ENCODE measurements around the gene TRIP4.
A peak's percentile ranks its signal among the peaks of the same experiment; 100 is the strongest.
"Not testable (repeated sequence)": the region's sequence is repeated elsewhere in the genome, so short reads cannot be mapped to it uniquely, and the experiment has no call there.

TRIP4 gene

DNA sequence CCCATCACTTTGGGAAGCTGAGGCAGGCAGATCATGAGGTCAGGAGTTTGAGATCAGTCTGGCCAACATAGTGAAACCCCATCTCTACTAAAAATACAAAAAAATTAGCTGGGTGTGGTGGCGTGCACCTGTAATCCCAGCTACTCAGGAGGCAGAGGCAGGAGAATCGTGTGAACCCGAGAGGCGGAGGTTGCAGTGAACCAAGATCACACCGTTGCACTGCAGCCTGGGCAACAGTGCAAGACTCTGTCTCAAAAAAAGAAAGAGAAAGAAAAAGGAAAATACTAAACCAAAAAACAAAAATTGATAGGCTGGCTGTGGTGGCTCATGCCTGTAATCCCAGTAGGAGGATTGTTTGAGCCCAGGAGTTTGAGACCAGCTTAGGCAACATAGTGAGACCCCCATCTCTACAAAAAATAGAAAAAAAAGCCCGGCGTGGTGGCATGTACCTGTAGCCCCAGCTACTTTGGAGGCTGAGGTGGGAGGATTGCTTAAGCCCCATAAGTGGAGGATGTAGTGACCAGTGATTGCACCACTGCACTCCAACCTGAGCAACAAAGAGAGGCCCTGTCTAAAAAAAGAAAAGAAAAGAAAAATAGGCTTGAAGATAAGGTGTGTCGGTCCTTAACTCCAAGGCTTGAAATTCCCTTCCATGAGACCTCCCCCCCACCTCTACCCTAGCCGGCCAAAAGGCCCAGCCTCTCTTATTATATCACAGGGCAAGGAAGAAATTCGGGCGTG, 7.3 kb upstream of the TRIP4 start:
- not testable (repeated sequence) for DNase-seq (ENCODE audit: low read depth, low spot score); H3K27ac ChIP-seq

GRCh38 chr15:64381000-64381751, 6.5 kb upstream of the TRIP4 start, which contains the start of gene PCLAF:
PCLAF (minus strand) TSS chr15:64381441; CDS start chr15:64381371, 70 bp downstream.
- no peak within 1 kb of the TSS for H3K27ac ChIP-seq
- peak; percentile 62 for DNase-seq (ENCODE audit: low read depth, low spot score)

DNA sequence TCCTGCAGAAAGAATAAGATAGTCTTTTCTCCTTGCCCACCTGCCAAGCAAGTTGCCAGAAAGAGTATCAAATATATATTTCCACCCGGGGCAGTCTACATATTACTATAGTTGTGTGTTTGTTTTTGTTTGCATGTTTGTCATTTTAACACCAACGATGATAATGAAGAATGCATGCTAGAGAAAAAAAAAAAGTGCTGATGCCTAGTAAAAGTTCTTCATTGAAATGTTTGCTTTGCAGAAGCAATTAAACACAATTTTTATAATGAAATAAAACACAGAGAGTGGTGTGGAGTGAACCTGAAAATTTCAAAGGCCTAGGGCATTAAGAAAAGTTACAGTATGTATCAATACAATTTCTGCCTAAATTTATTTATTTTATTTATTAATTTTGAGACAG, 3.9 kb upstream of the TRIP4 start:
- DNase-seq (ENCODE audit: low read depth, low spot score): no peak
- H3K27ac ChIP-seq: no peak overlapping the region

GRCh38 chr15:64386291-64386690, 1.3 kb upstream of the TRIP4 start:
- no peak overlapping the region for H3K27ac ChIP-seq
- DNase-seq (ENCODE audit: low read depth, low spot score): no peak

DNA sequence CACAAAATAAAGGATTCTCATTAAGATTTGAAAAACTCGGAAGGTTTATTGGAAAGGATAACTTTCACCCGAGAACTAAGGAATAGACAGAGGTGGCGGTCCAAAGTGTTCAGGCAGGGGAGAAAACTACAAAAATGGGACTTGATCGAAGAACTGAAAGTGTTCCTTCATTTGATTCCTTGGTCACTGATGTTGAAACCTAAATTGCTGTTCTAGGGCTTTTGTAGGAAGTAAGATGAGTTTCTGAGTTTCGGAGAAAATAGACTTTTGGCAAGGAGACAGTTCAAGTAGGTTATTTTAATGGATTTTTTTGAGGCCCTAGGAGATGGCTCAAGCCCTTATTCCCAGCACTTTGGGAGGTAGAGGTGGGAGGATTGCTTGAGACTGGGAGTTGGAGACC, 1.4 kb downstream of the TRIP4 start:
- no peak overlapping the region for H3K27ac ChIP-seq
- DNase-seq (ENCODE audit: low read depth, low spot score): no peak

DNA sequence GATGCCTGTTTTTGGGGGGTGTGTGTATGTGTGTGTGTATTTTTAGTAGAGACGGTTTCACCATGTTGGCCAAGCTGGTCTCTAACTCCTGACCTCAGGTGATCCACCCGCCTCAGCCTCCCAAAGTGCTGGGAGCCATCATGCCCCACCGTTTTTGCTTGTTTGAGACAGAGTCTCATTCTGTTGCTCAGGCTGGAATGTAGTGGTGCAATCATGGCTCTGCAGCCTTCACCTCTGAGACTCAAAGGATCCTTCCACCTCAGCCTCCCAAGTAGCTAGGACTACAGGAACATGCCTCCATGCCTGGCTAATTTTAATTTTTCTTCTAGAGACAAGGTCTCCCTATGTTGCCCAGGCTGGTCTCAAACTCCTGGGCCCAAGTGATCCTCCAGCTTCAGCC, 4.8 kb downstream of the TRIP4 start:
- not testable (repeated sequence) for H3K27ac ChIP-seq; DNase-seq (ENCODE audit: low read depth, low spot score)

DNA sequence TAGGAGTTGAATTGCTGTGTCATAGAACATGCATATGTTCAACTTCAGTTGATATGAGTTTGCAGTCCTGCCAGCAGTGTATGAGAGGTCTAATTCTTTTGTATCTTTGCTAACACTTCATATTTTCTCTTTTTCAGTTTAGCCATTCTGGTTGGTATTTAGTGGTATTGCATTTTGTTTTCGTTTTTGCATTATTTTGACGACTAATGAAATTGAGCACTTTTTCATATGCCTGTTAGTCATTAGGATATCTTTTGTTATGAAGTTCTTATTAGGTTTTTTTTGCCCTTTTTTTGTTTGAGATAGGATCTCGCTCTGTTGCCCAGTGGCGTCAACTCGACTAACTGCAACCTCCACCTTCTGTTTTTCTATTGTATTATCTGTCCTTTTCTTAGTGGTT, 9.2 kb downstream of the TRIP4 start:
- H3K27ac ChIP-seq: no peak overlapping the region
- DNase-seq (ENCODE audit: low read depth, low spot score): no peak

- no peak for DNase-seq (ENCODE audit: low read depth, low spot score)
- H3K27ac ChIP-seq: no peak overlapping the region
Measured at GRCh38 chr15:64398575-64398974, 10.9 kb downstream of the TRIP4 start.

DNA sequence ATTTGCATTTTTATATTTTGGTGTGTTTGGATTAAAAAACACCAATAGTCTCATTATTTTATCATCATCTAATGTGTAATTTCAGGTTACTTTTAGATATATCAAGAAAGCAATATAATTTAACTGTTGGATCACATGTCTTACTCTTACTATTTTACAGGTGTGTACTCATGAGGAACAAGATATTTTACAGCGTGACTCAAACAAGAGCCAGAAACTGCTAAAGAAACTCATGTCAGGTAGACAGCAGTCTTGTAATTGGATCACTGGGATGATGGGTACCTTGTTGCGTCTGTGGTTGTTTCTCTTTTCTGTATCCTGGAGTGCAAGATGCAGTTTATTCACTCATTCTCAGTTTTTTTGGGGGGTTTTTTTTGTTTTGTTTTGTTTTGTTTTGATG, 12.9 kb downstream of the TRIP4 start:
- DNase-seq (ENCODE audit: low read depth, low spot score): no peak
- H3K27ac ChIP-seq: no peak overlapping the region

GRCh38 chr15:64412216-64412615, 24.6 kb downstream of the TRIP4 start:
- H3K27ac ChIP-seq: peak overlapping the region; percentile 91
- DNase-seq (ENCODE audit: low read depth, low spot score): peak; percentile 72

GRCh38 chr15:64422697-64423096, 35.1 kb downstream of the TRIP4 start:
- H3K27ac ChIP-seq: no peak overlapping the region
- no peak for DNase-seq (ENCODE audit: low read depth, low spot score)

GRCh38 chr15:64423970-64424369, 36.3 kb downstream of the TRIP4 start:
- no peak for DNase-seq (ENCODE audit: low read depth, low spot score)
- H3K27ac ChIP-seq: no peak overlapping the region

- H3K27ac ChIP-seq: no peak overlapping the region
- DNase-seq (ENCODE audit: low read depth, low spot score): no peak
Measured at GRCh38 chr15:64425221-64425620, 37.6 kb downstream of the TRIP4 start.

- DNase-seq (ENCODE audit: low read depth, low spot score): no peak
- H3K27ac ChIP-seq: no peak overlapping the region
Measured at GRCh38 chr15:64426845-64427465, 39.3 kb downstream of the TRIP4 start.

GRCh38 chr15:64429448-64429847, 41.8 kb downstream of the TRIP4 start:
- no peak overlapping the region for H3K27ac ChIP-seq
- no peak for DNase-seq (ENCODE audit: low read depth, low spot score)

GRCh38 chr15:64430000-64430735, 42.5 kb downstream of the TRIP4 start:
- no peak overlapping the region for H3K27ac ChIP-seq
- DNase-seq (ENCODE audit: low read depth, low spot score): peak; percentile 10

DNA sequence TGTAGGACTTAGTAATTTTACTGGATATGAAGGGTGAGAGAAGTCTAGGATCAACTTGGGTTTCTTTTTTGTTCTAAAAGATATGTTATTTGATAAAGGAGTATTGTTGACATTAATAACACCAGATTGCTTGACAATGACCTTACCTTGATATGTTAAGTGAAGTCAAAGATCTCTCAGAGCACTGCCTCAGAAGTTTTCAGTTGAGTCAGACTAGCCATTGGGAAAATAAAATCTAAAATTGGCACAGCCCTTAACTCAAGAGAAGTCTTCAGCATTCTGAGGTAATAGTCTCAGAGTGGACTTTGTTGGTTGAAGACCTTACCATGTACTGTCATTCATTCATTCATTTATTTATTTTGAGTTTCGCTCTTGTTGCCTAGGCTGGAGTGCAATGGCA, 50.3 kb downstream of the TRIP4 start:
- peak overlapping the region; percentile 3 for H3K27ac ChIP-seq
- no peak for DNase-seq (ENCODE audit: low read depth, low spot score)

DNA sequence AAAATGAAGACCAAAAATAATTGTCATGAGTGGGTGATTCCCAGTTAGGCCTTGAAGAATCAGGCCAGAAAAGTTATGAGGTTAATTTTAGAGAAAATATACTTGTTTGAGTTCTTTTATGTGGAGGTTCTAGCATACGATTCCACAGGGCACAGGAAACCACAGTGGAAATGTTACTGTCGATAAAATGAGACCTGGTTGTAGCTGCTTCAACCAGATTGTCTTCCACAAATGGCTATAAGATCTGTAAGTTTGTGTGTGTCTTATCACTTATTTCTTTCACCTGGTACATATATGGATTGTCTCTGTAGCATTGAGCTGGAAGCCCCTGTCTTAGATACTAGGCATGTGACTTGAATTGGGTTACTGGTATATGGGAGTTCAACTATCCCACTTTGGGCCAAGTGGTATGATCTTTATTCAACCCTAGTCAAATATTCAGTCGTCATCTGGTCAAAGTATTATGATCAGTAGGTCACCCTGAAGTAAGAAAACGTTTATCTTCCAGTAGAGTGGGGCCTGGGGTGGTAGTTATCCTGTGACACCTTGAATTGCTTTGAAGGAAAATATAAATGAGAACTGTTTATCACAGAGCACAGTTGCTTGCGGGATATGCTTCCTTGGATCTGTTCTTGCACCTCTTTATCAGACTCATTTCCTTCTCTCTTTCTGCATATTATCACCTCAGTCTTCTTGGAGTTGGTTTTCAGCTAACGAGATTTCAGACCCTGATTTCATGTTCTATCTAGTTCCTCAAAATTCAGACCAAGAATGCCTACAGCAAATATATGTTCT, 51.2 kb downstream of the TRIP4 start:
- no peak overlapping the region for H3K27ac ChIP-seq
- DNase-seq (ENCODE audit: low read depth, low spot score): no peak

- no peak for DNase-seq (ENCODE audit: low read depth, low spot score)
- H3K27ac ChIP-seq: no peak overlapping the region
Measured at GRCh38 chr15:64441852-64442251, 54.2 kb downstream of the TRIP4 start.

DNA sequence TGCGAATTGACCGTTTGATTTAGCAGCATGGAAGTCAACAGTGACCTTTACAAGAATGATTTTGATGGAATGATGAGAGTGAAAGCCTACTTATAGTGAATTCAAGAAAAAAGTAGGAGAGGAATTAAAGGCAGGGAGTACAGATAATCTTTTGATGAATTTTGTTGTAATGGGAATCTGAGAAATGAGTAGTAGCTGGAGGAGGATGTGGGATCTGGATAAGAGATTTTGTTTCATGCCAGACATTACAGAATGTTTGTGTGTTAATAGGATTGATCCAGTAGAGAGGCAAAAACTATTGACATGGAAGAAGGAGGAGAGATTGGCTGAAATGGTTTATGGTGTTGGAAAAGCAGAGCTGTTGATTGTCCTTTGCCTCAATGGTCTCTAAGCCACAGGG, 55.4 kb downstream of the TRIP4 start:
- DNase-seq (ENCODE audit: low read depth, low spot score): no peak
- H3K27ac ChIP-seq: peak overlapping the region; percentile 76
